Lower lobe of right lung (tissue), 2 donors: Measurements from ENCODE around the gene THEMIS. TPM values are rescaled to one million over a fixed set of nuclear protein-coding genes. Genes with fewer than 3 reads are reported as not detected.

Source experiments
- ATAC-seq, 2 donors: fragments of 200-7000 bp; cut with Tn5 transposase; one replicate each; pipeline ENCODE4 v1.9.1; 2020 to 2022; ENCODE audit warnings: mild to moderate bottlenecking in 2 of 2, moderate library complexity in 2 of 2
- DNase-seq: peaks from one replicate; pipeline ENCODE4 v3.0.0-alpha.2; 2020
- H3K27ac ChIP-seq: fragments of 200-600 bp; one replicate; pipeline ENCODE4 v1.8.0; 2022
- H3K27me3 ChIP-seq: fragments of 200-600 bp; one replicate; pipeline ENCODE4 v1.8.0; 2022; ENCODE audit warnings: low read depth
- H3K36me3 ChIP-seq: fragments of 200-600 bp; one replicate; pipeline ENCODE4 v1.8.0; 2022; ENCODE audit warnings: mild to moderate bottlenecking
- H3K4me1 ChIP-seq: fragments of 200-600 bp; one replicate; pipeline ENCODE4 v1.8.0; 2022
- H3K4me3 ChIP-seq: fragments of 200-600 bp; one replicate; pipeline ENCODE4 v1.8.0; 2022; ENCODE audit warnings: mild to moderate bottlenecking
- H3K9me3 ChIP-seq: fragments of 200-600 bp; one replicate; pipeline ENCODE4 v1.8.0; 2022
- intact Hi-C: fragments of 100-400 bp; cut with DNase I; formaldehyde crosslinking; loops from one replicate; pipeline ENCODE4 v1.11.0; 2022
- total RNA-seq: library from RNA; stranded (reverse); fragmentation: NEBNext Ultra II Directional; extraction: Animal tissue kit (Norgen Biotek cat#: 25700); gene quantifications from one replicate; pipeline ENCODE4 v1.2.1, GENCODE V29; 2021
- TF ChIP-seq, protein P1 (sequence below): fragments of 200-600 bp; IDR thresholded peaks from one replicate; pipeline ENCODE4 v1.8.0; 2022; ENCODE audit warnings: antibody characterized with exemption, mild to moderate bottlenecking
- donor health status: DM: no; HTN: yes; CAD: no; lungs with severe emphysema.

Gene THEMIS
- total RNA-seq, 1 donor from 2014 or later, result 1.8 TPM

DNA sequence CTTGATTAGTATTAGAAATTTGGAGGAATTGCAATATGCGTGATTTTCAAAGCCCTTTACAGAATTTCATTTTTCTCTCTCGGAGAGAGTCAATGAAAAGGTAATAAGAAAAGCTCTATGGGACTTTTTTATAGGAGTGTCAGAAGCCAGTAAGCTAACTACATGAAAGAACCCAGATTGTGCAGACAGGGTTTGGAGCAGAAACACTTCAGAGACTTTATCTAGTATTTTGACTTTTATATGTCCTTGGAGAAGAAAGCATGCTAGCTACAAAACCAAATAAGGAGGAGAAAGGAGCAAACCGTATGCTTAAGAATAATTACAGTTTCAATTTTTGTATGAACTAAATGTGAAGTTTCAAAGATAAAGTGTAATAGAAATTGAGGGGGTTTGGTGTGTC, 182.2 kb downstream of the THEMIS start:
- no peak for DNase-seq
- no peak for ATAC-seq
- no peaks in the 10 kb centered on the region for H3K9me3 ChIP-seq

DNA sequence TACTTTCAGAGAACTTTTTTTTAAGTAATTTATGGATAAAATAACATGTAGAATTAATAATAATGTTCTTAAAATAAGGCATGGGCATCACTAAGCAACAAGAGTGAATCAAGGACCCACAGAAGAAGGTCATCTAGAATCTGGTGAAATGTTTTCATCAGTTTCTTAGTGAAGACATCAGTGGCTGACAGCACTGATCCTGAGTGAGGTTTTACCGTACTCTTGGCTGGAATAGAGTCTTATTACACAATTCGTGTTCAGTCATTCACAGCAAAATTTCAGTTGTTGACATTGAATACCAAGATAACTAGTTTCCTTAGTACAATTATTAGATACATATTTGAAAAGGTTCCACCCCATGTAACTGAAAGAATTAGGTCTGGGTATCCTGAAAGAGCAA, 183.5 kb downstream of the THEMIS start:
- H3K4me3 ChIP-seq, result no peak overlapping the region
- TF ChIP-seq, protein P1, sequence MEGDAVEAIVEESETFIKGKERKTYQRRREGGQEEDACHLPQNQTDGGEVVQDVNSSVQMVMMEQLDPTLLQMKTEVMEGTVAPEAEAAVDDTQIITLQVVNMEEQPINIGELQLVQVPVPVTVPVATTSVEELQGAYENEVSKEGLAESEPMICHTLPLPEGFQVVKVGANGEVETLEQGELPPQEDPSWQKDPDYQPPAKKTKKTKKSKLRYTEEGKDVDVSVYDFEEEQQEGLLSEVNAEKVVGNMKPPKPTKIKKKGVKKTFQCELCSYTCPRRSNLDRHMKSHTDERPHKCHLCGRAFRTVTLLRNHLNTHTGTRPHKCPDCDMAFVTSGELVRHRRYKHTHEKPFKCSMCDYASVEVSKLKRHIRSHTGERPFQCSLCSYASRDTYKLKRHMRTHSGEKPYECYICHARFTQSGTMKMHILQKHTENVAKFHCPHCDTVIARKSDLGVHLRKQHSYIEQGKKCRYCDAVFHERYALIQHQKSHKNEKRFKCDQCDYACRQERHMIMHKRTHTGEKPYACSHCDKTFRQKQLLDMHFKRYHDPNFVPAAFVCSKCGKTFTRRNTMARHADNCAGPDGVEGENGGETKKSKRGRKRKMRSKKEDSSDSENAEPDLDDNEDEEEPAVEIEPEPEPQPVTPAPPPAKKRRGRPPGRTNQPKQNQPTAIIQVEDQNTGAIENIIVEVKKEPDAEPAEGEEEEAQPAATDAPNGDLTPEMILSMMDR, result no peak
- H3K27ac ChIP-seq, result no peak overlapping the region
- H3K4me1 ChIP-seq, result no peaks in the 10 kb centered on the region
- intact Hi-C loops, result no loop called here
- DNase-seq (no peak), ATAC-seq (no peak)
- no peaks in the 10 kb centered on the region for H3K9me3 ChIP-seq
- no peaks in the 10 kb centered on the region for H3K36me3 ChIP-seq
- H3K27me3 ChIP-seq, result no peaks in the 10 kb centered on the region

More for the DNA sequence above, 182.2 kb downstream of the THEMIS start:
- intact Hi-C loops, result no loop called here
- H3K36me3 ChIP-seq, result no peaks in the 10 kb centered on the region
- TF ChIP-seq, protein P1, result no peak
- H3K27me3 ChIP-seq, result no peaks in the 10 kb centered on the region
- no peak overlapping the region for H3K27ac ChIP-seq
- H3K4me3 ChIP-seq, result no peak overlapping the region
- no peaks in the 10 kb centered on the region for H3K4me1 ChIP-seq

DNA sequence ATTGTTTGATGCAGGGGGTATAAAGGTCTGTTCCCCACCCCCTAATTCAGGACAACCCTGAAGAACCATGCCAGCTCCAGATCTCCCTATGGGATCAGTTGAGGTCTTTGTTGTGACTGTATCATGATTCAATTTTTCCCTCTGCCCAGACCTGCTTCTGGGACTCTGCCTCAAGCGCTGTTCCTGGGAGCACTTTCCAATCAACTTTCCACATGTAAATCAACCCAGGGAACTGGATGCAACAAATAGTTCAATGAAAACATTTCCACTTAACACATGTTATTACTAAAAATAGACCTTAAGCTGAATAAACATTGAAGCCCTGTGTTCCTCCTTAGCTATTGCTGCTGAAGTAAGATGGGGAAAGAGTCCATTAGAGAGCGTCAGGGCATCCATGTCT, 184.4 kb downstream of the THEMIS start:
- intact Hi-C loops, result no loop called here
- no peak overlapping the region for H3K4me3 ChIP-seq
- no peaks in the 10 kb centered on the region for H3K27me3 ChIP-seq
- TF ChIP-seq, protein P1, result no peak
- no peaks in the 10 kb centered on the region for H3K4me1 ChIP-seq
- no peaks in the 10 kb centered on the region for H3K9me3 ChIP-seq
- ATAC-seq (no peak), DNase-seq (no peak)
- H3K36me3 ChIP-seq, result no peaks in the 10 kb centered on the region
- H3K27ac ChIP-seq, result no peak overlapping the region

DNA sequence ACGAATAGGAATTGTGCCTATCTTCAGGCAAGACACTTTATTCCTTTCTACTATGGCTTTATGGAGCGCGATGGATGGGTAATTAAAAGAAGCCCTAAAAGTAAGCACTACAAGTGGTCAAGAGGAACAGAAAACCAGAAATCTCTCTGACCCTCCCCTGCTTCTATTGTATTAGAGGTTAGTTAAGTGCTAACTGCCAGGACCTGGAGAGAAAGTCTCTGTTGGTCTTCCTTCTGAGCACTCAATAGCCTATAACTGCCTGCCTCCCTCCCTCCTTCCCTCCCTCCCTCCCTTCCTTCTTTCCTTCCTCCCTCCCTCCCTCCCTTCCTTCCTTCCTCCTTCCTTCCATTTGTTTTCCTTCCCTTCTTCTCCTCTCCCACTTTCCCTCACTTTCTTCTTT, 190.2 kb downstream of the THEMIS start:
- no peak overlapping the region for H3K4me3 ChIP-seq
- TF ChIP-seq, protein P1, result no peak
- intact Hi-C loops, result no loop called here
- no peak overlapping the region for H3K27ac ChIP-seq
- no peaks in the 10 kb centered on the region for H3K27me3 ChIP-seq
- no peaks in the 10 kb centered on the region for H3K36me3 ChIP-seq
- H3K9me3 ChIP-seq, result no peaks in the 10 kb centered on the region
- DNase-seq (no peak), ATAC-seq (no peak)
- H3K4me1 ChIP-seq, result no peaks in the 10 kb centered on the region

DNA sequence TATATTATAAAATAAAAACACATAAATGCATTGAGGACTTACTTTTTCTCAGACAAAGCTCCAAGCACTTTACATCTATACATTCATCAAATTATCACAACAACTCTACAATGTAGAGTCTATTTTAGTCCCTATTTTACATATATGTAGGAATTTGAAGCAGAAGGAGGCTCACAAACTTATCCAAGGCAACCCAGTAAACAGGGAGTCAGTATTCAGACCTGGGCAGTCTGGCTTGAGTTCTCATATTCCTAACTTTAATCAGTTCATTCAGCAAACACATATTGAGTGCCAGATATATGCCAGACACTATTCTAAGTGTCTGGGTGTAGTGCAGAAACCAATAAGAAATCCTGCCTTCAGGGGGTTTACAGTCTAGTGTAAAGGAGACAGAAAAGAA, 194.6 kb downstream of the THEMIS start:
- no peaks in the 10 kb centered on the region for H3K4me1 ChIP-seq
- intact Hi-C loops, result no loop called here
- H3K9me3 ChIP-seq, result no peaks in the 10 kb centered on the region
- H3K27ac ChIP-seq, result no peak overlapping the region
- no peaks in the 10 kb centered on the region for H3K36me3 ChIP-seq
- DNase-seq (no peak), ATAC-seq (no peak)
- TF ChIP-seq, protein P1, result no peak
- no peak overlapping the region for H3K4me3 ChIP-seq
- H3K27me3 ChIP-seq, result no peaks in the 10 kb centered on the region

DNA sequence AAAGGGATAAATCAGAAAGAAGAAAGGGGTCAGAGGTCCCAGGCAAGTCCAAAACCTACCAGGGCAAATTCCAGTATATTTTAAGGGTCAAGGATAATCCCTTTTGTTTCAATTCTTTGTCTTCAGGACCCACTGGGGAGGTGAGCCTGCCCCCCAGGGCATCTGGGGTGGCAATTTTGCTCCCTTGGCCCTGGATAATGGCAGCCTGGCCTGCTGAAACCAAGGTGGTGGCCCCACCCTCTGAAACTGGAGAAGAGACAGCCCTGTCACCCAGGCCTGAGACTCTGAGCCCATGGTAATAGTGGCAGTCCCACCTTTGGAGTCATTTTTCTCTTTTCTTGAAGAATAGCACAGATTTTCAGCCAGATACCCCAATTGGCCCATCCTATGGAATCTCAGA, 205.8 kb downstream of the THEMIS start:
- no peaks in the 10 kb centered on the region for H3K4me1 ChIP-seq
- no peak overlapping the region for H3K27ac ChIP-seq
- no peaks in the 10 kb centered on the region for H3K36me3 ChIP-seq
- no peaks in the 10 kb centered on the region for H3K27me3 ChIP-seq
- intact Hi-C loops, result no loop called here
- DNase-seq (no peak), ATAC-seq (no peak)
- no peak overlapping the region for H3K4me3 ChIP-seq
- no peaks in the 10 kb centered on the region for H3K9me3 ChIP-seq
- TF ChIP-seq, protein P1, result no peak
